ENCODE data around the gene ERMAP.

- no peak for TF ChIP-seq CTCF (IDR thresholded peaks at IDR 0.05 in 8 of 11, conservative IDR thresholded peaks at IDR 0.05 in 3 of 11)
- TF ChIP-seq POLR2AphosphoS5 (IDR thresholded peaks at IDR 0.05) = no peak
- no peak for TF ChIP-seq POLR2A (IDR thresholded peaks at IDR 0.05)
Measured at GRCh38 chr1:42786097-42786496, 30.8 kb upstream of the ERMAP start.
